Stimulated activated CD8-positive, alpha-beta memory T cell treated with anti-CD3 and anti-CD28 coated beads, Interleukin-12 subunit alpha, Interleukin-12 subunit beta, amount 100 ng/mL, for 24 hours (primary cell): ENCODE data around the gene MRPL46.
A peak's percentile ranks its signal among the peaks of the same experiment; 100 is the strongest.

Source experiments
- DNase-seq: peaks from one replicate; pipeline ENCODE4 v3.0.0-alpha.2; 2020; ENCODE audit errors: extremely low read depth

MRPL46 gene

DNA sequence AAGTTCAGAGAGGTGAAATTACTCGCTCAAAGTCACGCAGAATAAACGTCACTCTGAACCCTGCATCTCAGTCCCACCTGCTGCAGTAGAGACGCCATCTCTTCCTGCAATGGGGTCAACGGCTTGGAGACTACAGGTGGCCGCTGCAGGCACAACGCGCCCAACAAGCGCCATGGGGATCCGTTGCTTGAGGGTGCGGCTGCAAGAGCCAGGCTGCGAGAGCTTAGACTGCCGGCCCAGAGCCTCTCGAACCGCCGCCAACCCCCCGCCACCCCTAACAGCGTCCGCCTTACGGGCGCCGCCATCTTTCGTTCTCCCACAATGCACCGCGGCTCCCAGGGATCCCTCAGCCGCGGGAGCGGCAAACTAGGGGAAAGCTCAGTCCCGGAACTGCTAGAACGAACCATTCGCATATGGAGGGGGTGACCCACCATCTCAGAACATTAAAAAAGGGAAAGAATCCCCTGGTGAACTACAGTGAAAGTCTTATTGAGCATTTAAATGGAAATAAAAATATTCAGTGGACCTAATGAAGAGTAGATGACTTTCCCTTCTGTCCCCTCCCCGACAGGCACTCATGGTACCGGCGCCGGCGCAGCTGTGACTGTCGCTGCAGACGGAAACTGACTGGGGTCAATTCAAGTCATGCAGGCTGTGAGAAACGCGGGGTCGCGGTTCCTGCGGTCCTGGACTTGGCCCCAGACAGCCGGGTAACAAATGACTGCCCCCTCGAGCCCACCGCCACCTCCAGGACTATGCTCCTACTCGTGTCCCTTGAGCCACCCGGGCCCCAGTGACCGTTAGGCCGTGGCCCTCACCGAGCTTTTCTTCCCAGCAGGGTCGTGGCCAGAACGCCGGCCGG lies at the start of gene MRPL46, which contains the start of gene MRPS11:
MRPL46 (minus strand) TSS at position 316 of the 862 bp plus-strand sequence; CDS start at position 305, 11 bp downstream.
MRPS11 (plus strand) TSS at position 636 of the 862 bp plus-strand sequence; CDS start at position 646, 10 bp downstream.
- peak; percentile 69 for DNase-seq

- DNase-seq = no peak
Observed at GRCh38 chr15:88513195-88513594, 46.0 kb upstream of the MRPL46 start.

- DNase-seq = no peak
Observed at GRCh38 chr15:88512601-88513000, 45.4 kb upstream of the MRPL46 start.

GRCh38 chr15:88512078-88512477 lies 44.9 kb upstream of the MRPL46 start:
- DNase-seq = no peak

DNA sequence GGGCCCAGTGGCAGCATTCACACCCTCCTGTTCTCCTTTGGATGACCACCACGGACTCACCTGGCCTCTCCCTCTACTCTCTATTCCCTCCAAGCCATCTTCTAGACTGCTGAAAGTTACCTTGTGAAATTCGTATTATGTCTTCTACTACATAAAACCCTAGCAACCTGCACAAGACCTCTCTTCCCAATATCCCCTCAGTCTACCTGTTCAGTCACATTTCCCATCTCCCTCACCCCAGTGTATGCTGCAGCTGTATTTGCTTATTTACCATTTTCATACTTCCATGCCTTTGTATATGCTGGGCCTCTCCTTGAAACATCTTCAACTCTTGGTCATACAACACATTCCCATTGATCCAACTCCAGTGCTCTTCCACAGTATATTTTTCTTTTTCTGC lies 44.0 kb upstream of the MRPL46 start:
- no peak for DNase-seq

DNA sequence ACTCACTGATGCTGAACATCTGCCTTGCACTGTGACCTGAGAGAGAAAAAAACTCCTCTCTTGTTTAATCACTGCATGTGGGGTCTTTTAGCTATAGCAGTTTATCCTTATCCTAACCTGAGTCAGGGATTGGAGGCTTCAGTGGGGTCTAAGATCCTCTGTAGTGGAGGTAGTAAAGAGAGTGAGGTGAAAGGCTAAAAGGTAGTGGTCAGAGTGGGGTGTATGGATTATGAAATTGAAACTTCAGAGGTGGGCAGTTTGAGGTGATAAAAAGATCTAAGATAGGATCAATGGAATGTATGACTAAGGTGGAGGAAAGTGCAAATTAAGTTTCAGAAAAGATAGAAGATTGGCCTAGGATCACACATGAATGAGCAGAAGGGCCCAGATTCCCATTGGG lies 42.8 kb upstream of the MRPL46 start:
- no peak for DNase-seq

DNA sequence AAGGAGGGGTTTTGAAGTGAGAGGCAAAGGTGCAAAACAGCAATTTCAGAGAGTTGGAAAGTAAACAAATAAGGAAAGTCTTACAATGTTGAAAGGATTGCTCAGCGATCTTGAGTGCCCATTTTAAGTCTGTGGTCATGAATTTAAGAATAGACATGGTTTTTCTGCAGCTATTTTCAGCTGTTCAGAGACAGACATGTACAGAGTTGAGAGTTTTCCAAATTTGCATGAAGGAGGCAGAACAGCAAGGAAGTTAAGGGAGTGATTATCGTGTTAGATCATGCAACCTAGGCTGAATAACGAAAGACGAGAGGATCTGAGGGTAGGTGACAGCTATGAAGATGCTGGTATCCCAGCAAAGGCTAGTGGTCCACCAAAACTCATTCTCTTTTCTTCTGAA lies 42.1 kb upstream of the MRPL46 start:
- DNase-seq = no peak

DNA sequence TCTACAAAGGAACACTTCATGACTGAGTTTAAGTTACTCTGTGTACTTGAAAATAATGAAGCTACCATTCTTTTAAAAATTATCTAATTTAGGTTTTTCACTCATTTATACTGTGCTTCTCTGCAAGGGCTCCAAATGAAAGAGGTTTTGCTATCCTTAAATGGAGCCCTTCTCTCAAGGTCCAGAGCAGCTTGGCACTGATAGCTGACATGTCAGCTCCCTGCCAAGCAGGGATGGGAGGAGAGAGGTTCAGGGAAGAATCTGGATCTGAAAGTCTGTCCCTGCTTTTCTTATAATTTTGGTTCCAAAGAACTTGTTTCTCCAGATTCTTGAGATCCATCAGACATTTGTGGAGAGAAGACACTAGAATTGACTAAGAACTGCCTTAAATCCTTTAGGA lies 39.4 kb upstream of the MRPL46 start:
- DNase-seq = no peak

DNA sequence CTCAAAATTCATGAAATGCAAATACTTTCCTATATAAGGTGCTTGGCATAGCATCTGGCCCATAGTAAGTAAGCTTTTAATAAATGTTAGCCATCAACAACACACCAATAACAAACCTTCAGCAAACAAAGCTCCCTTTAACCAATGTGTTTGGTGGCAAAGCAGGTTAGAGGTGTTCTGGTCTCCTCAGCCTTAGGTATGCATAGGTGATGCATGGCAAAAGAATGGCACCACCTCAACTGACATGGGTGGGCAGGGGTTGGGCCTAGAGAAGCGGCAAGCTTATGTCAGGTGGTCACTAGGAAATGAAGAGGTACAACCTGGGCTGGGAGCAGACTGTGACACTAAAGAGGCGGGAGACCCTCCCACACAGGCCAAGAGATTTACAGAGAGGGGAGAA lies 38.5 kb upstream of the MRPL46 start:
- DNase-seq = no peak

GRCh38 chr15:88504445-88504844 lies 37.3 kb upstream of the MRPL46 start:
- no peak for DNase-seq

DNA sequence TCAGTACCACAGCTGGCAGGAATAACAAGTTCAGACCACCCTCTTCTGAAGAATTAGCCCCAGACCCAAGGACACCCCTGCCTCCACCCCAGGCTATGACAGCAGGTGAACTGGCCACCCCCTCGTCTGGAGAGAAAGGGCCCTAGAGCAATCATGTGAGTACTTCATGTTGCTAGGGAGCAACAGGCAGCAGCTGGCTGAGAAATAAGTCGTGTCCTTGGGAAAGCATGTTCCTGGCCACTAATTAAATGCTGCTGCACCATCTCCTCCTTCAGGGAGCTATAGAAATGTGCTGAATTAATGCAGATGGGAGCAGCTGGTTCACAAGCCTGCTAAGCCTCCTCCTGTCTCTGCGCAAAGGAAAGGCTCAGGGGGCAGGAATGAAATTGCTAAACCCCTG lies 31.8 kb upstream of the MRPL46 start:
- DNase-seq = no peak

DNA sequence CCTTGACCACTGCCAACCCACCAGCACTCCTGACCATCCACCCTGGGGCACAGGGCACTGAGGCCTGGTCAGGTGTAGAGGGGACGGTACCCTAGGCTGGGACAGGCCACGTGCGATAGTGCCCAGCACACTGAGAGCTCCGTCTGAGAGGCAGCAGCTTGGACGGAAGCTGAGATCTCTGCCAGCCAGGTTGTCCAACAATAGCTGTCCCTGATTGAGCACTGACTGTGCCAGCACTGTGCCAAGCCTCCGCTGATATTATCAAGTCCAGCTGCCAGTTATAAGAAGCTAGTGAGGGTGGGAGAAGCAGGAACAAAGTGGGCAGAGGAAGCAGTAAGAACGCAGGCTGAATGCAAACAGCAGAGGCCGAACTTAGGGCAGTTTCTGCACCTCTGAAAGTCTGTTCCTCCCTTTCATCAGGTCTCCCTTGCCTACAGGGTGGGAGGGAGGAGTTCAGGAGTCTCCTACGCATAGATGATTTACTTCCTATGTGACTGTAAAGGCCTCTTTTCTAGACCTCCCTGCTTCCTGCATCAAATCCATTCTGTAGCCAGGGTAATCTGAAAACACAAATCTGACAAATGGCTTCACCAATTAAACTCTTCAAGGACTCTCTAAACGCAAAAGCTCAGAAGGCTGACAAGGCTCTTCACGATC lies 30.0 kb upstream of the MRPL46 start:
- no peak for DNase-seq

- no peak for DNase-seq
Observed at GRCh38 chr15:88493844-88494243, 26.7 kb upstream of the MRPL46 start.

DNA sequence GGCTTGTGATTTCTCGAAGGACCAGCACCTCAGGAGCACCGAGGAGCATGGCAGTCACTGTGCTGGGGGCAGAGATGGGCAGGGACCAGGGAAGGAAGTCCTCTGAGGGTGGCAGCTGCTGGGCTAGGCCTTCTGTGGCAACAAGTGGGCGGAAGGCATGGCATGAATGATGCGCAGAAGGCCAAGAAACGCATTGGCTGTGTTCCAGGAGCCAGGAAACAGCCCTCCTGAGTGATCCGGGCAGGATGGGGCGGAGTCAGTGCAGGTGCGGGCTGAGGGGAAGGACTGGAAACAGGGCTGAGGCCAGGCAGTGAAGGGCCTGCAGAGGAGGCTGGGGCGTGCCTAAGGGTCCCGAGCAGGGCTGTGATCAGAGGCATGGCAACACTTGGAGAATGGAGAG lies 24.0 kb upstream of the MRPL46 start:
- no peak for DNase-seq

- no peak for DNase-seq
Observed at GRCh38 chr15:88490036-88490435, 22.8 kb upstream of the MRPL46 start.

GRCh38 chr15:88489321-88489720 lies 22.1 kb upstream of the MRPL46 start:
- DNase-seq = no peak

GRCh38 chr15:88487796-88488523 lies 20.8 kb upstream of the MRPL46 start:
- no peak for DNase-seq

DNA sequence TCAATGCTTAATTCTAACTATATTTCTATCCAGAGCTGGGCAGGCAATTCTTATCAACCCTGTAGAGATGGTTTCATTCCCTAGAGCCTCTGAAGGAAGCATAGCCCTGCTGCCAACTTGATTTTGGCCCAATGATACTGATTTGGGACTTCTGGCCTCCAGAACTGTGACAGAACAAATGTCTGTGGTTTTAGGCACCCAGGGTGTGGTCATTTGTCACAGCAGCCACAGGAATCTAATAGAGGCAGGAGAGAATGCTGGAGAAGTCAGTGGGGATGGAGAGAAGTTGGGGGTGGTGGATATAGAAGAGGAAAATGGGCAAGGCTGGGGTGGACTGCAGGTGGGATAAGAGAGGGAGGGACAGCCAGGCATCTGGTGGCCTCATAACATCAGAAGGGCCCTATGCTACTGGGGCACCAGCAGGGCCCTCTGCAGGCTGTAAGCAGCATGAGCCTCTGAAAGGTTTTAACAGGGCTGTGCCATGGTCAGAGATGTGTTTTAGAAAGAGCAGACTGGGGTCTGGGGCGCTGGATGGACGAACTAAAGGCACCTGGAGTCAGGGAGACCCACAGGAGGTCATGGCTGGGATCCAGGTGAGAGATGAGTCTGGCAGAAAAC lies 20.1 kb upstream of the MRPL46 start:
- no peak for DNase-seq

DNA sequence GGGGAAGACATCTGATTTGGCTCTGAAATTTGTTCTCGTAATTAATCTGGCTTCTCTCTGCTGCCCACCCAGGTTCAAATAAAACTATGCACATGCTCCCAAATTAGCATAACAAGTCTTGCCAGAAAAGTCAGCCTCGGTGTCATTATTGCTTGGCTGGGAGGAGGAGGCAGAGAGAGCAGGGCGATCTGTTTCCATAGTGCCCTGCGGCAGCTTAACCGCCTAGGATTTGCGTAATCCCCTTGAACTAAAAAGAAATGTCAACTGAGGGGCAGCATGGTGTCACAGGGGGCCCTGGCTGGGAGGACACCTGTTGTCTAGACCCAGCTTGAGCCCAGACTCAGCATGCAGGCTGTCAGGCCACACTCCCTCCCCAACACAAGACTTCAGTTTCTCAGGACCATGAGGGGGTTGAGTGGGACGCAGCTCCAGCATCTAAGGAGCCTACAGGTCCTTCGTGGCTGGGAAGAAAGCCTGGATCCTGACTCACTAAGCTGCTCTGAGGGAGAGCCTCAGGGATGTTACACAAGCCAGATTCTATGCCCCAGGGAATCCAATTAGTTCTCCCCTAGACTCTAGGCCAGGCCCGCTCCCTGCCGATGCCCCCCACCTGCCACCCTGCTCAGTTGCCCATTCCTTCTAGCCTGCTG lies 17.6 kb upstream of the MRPL46 start:
- no peak for DNase-seq

DNA sequence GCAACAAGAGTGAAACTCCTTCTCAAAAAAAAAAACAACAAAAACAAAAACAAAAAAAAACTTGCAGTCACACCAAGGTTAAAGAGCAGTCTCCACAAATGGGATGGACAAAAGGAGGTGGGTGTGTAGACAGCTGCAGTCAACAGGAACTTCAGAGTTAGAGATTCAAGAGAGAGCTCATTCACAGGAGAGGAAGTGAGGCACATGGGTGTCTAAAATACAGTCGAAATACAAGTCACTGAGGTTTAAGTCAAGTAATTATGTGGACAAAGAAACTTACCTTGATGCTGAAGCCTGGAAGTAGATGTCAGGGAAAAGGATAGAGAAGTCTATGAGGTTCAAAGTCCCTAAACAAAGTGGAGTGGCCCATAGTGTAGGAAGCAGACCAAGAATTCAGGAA lies 15.1 kb upstream of the MRPL46 start:
- no peak for DNase-seq

DNA sequence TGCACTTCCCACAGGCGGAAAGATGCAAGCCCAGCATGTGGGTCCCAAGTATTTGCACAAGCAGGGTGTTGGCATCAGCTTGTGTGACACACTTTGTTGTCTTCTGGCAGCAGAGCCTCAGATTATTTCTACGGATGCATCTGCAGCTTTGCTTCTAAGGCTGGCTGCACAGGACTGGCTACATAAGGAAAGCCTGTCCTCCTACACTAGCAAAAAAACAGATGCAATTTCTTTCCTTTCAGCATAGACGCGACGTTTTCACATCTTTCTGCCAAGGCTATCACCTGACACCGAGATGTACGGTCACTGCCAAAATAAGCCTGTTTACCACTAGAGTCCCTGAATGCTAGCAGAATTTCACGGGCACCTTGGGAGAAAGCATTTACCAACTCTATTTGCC lies 13.8 kb upstream of the MRPL46 start:
- no peak for DNase-seq

DNA sequence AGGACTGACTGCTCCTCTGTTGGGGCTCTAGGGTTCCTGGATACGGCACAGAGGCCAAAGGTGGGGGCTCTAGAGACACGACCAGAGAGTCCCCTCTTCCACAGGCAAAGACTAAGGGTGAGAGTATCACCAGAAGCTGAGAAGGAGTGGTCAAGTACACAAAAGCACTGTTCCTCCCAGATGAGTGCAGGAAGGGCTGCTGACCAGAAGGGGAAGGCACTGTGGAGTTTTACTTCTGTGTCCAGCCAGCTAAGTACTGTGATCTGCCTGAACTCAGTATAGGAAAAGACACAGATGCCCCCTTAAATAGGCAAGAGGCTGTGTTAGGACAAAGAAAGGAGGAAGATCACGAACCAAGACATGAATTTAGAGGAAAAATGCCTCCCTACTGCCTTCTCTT lies 12.0 kb upstream of the MRPL46 start:
- no peak for DNase-seq
